HepG2 (cell line): ENCODE measurements around the gene LDLRAP1. TPM values are rescaled to one million over a fixed set of nuclear protein-coding genes. Genes with fewer than 3 reads are reported as not detected.
A peak's percentile ranks its signal among the peaks of the same experiment; 100 is the strongest.

Experiments used
- ATAC-seq: fragments of 200-7000 bp; cut with Tn5 transposase; 3 replicates; pipeline ENCODE4 v1.9.1; 2020; ENCODE audit warnings: mild to moderate bottlenecking, moderate library complexity
- BruUV-seq: library from RNA; stranded (reverse); fragments of 400-500 nt; replicated peaks from 2 replicates; lab custom pipeline; 2021; lab: Mats Ljungman, UMichigan
- CTCF ChIA-PET: fragments of 300-600 bp; formaldehyde crosslinking; extraction: SDS; loops from one replicate; lab custom pipeline; 2021; ENCODE audit warnings: low total read pairs, inconsistent platforms, low intra/inter-chr PET ratio; lab: Yijun Ruan, JAX
- POLR2A ChIA-PET: fragments of 350-600 bp; sonication (Branson Sonifier 250); formaldehyde crosslinking; loops from one replicate; lab custom pipeline; 2020; ENCODE audit warnings: antibody characterized with exemption, inconsistent platforms; lab: Yijun Ruan, JAX
- DNase-seq: peaks from one replicate; pipeline ENCODE4 v3.0.0-alpha.2; 2015; ENCODE audit warnings: low spot score
- FAIRE-seq: peaks from 3 replicates; lab custom pipeline; 2011; peaks lifted over from hg19 to GRCh38; lab: Jason Lieb, UNC
- H2AFZ ChIP-seq: one replicate; pipeline ENCODE4 v1.6.1; 2011; ENCODE audit warnings: low read length, inconsistent platforms
- H3K27ac ChIP-seq: fragments of 300-600 bp; 3 replicates; pipeline ENCODE4 v1.8.0; 2011; ENCODE audit warnings: mixed run types, mild to moderate bottlenecking, mixed read lengths, low read length, inconsistent platforms; ENCODE audit not compliant: insufficient read depth; ENCODE audit errors: extremely low read length
- H3K27me3 ChIP-seq, 2 experiments: fragments of 200-600 bp in 1 of 2; 2 replicates in 1 of 2; 3 replicates in 1 of 2; pipeline versions ENCODE4 v1.6.0 to v1.8.0; 2011; ENCODE audit warnings: low read length in 2 of 2, mild to moderate bottlenecking in 2 of 2, moderate library complexity in 2 of 2, inconsistent platforms in 1 of 2; ENCODE audit not compliant: insufficient read depth in 2 of 2, control insufficient read depth in 1 of 2
- H3K36me3 ChIP-seq, 2 experiments: fragments of 200-600 bp in 1 of 2; replicated peaks in 1 of 2; 2 replicates in 1 of 2; 3 replicates in 1 of 2; pipeline versions ENCODE4 v1.5.1 to v1.8.0; 2011; ENCODE audit warnings: low read length in 2 of 2, inconsistent platforms in 1 of 2; ENCODE audit not compliant: insufficient read depth in 2 of 2, control insufficient read depth in 1 of 2
- H3K4me1 ChIP-seq: 2 replicates; pipeline ENCODE4 v1.5.1; 2012; ENCODE audit warnings: low read length, inconsistent platforms; ENCODE audit not compliant: insufficient read depth
- H3K4me2 ChIP-seq: 2 replicates; pipeline ENCODE4 v1.6.0; 2011; ENCODE audit warnings: low read depth, low read length, inconsistent platforms
- H3K4me3 ChIP-seq, 3 experiments: fragments of 200-600 bp in 1 of 3; sonication (generic), shearing (Covaris generic) in 1 of 3; replicated peaks in 1 of 3; 2 replicates each; pipeline ENCODE4 v1.5.1; 2011 to 2016; ENCODE audit warnings: low read length in 3 of 3, inconsistent platforms in 2 of 3, low read depth in 2 of 3, mild to moderate bottlenecking in 2 of 3, control low read depth in 1 of 3, mixed read lengths in 1 of 3; ENCODE audit not compliant: insufficient read depth in 1 of 3
- H3K79me2 ChIP-seq: one replicate; pipeline ENCODE4 v1.6.1; 2011; ENCODE audit warnings: low read length, inconsistent platforms; ENCODE audit not compliant: insufficient read depth
- H3K9ac ChIP-seq: 2 replicates; pipeline ENCODE4 v1.6.0; 2011; ENCODE audit warnings: mild to moderate bottlenecking, low read depth, low read length, inconsistent platforms; ENCODE audit not compliant: insufficient read depth
- H3K9me3 ChIP-seq: 2 replicates; pipeline ENCODE4 v1.5.1; 2012; ENCODE audit warnings: mild to moderate bottlenecking, low read length
- H4K20me1 ChIP-seq: 2 replicates; pipeline ENCODE4 v1.6.0; 2011; ENCODE audit warnings: inconsistent platforms, mild to moderate bottlenecking, low read length, moderate library complexity; ENCODE audit not compliant: insufficient read depth
- AGO1 ChIP-seq: fragments of 200-400 bp; formaldehyde crosslinking; IDR thresholded peaks from 2 replicates; pipeline ENCODE4 v1.6.1; 2017; ENCODE audit warnings: mild to moderate bottlenecking, low read depth, low read length, moderate library complexity; ENCODE audit not compliant: poor library complexity, severe bottlenecking
- GTF3A ChIP-seq: sonication (generic); formaldehyde crosslinking; conservative IDR thresholded peaks from 2 replicates; pipeline ENCODE4 v1.4.0; 2020; ENCODE audit warnings: mild to moderate bottlenecking, missing genetic modification reagents
- IKZF1 ChIP-seq: fragments of 450-650 bp; IDR thresholded peaks from 2 replicates; pipeline ENCODE4 v1.7.1; 2016
- NAIF1 ChIP-seq: sonication (generic); formaldehyde crosslinking; IDR thresholded peaks from 2 replicates; pipeline ENCODE4 v1.5.0; 2020; ENCODE audit warnings: mild to moderate bottlenecking, missing genetic modification reagents, borderline replicate concordance
- ZNF562 ChIP-seq: sonication (generic); formaldehyde crosslinking; IDR thresholded peaks from 2 replicates; pipeline ENCODE4 v1.8.0; 2022; ENCODE audit warnings: missing genetic modification reagents, borderline replicate concordance
- WGBS: methylation state at CpG from one replicate; pipeline ENCODE4 v1.1.6; 2017; ENCODE audit warnings: low lambda C conversion rate; 5-methylcytosine and 5-hydroxymethylcytosine counted together
- in situ Hi-C: cut with HindIII; loops from 2 replicates; pipeline ENCODE4 v1.10.0; 2017; ENCODE audit warnings: low pct_unique_long_range_greater_than_20kb; ENCODE audit not compliant: extremely low pct_ligation_motif_present
- intact Hi-C: fragments of 100-400 bp; cut with micrococcal nuclease; formaldehyde crosslinking; loops from one replicate; pipeline ENCODE4 v1.10.0; 2022; ENCODE audit not compliant: unreplicated experiment
- polyA plus RNA-seq, 8 experiments: library from polyadenylated mRNA; depleted of rRNA in 3 of 8; stranded (reverse) in 7 of 8; unstranded in 1 of 8; fragments of >200 nt; fragmentation: Illumina TruSeq in 4 of 8; extraction: Trizol in 4 of 8; gene quantifications; 2 replicates each; pipeline versions ENCODE4 v1.2.1 to v1.2.3, GENCODE V29; 2011 to 2016; ENCODE audit warnings: low read depth in 4 of 8, missing spikeins in 1 of 8, mixed read lengths in 1 of 8; ENCODE audit not compliant: insufficient read depth in 1 of 8
- total RNA-seq, 5 experiments: library from RNA; depleted of rRNA; stranded (reverse); fragments of >200 nt; fragmentation: Illumina TruSeq; extraction: Trizol; gene quantifications; 2 replicates each; pipeline ENCODE4 v1.2.3, GENCODE V29; 2016; ENCODE audit warnings: low read depth in 1 of 5
- TF ChIP-seq, protein P1 (sequence below): IDR thresholded peaks from 2 replicates; pipeline ENCODE4 v1.6.1; 2016; ENCODE audit warnings: low read depth, missing genetic modification reagents, missing compliant biosample characterization
- TF ChIP-seq, protein P2 (sequence below): sonication (generic); formaldehyde crosslinking; IDR thresholded peaks from 2 replicates; pipeline ENCODE4 v1.5.0; 2020; ENCODE audit warnings: mild to moderate bottlenecking, missing genetic modification reagents, borderline replicate concordance

Gene LDLRAP1
- total and polyA plus RNA-seq, 2 of the 13 experiments (the other 11 are each of a cell fraction or from before 2014, with no cell fraction given): 7.2 to 12.1 TPM

DNA sequence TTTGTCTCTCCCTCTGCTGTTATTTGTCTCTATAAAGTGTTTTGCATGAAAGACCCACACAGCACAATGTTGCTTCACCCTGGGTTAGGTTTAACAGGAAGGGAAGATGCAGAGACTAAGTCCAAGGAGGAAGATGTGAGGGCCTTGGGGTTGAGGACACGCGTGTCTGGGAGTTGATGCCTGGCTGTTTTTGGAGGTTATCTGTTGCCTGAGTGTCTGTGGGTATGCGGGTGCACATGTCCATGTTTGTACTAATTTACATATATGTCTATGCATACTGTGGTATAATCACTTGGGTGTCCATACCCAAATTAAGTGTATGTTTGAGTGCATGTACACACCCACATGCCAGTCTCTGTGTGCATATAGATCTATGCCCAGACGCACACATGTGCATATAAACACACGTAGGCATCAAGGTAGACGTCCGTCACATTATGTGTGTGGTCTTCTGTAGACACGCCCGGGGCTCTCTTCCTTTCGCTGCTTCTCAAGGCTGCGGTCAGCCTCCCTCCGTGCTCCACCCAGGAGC, 72.2 kb downstream of the LDLRAP1 start:
- 31% methylated on average over 8 of the region's 12 CpGs for WGBS
- Histone ChIP-seq H3K4me2 (peak overlapping the region; percentile 64), H3K27ac (no peak overlapping the region), H2AFZ (no peak overlapping the region), H3K79me2 (no peaks in the 10 kb centered on the region), H3K27me3 (peaks cover 9 to 38% of the 10 kb centered on the region in 2 experiments), H3K4me3 (peak overlapping the region; percentile 43 to 66 (median 53); a peak in 5 of 6 replicates), H3K36me3 (no peaks in the 10 kb centered on the region), H3K4me1 (peaks cover 17% of the 10 kb centered on the region), H3K9me3 (no peaks in the 10 kb centered on the region), H3K9ac (no peak overlapping the region), H4K20me1 (no peaks in the 10 kb centered on the region)
- POLR2A ChIA-PET: no interaction called here
- DNase-seq: no peak
- FAIRE-seq: no peak
- in situ Hi-C loops (loop anchor here (25.0 kb wide), 1 partner anchor 197 kb away; the partner anchor contains the start of genes MTFR1L and SELENON), intact Hi-C loops (loop anchor here (5.0 kb wide), 1 partner anchor 182 kb away; no protein-coding TSS in a partner anchor)
- TF ChIP-seq NAIF1 (CRISPR knock-in tag): no peak
- TF ChIP-seq, protein P1, sequence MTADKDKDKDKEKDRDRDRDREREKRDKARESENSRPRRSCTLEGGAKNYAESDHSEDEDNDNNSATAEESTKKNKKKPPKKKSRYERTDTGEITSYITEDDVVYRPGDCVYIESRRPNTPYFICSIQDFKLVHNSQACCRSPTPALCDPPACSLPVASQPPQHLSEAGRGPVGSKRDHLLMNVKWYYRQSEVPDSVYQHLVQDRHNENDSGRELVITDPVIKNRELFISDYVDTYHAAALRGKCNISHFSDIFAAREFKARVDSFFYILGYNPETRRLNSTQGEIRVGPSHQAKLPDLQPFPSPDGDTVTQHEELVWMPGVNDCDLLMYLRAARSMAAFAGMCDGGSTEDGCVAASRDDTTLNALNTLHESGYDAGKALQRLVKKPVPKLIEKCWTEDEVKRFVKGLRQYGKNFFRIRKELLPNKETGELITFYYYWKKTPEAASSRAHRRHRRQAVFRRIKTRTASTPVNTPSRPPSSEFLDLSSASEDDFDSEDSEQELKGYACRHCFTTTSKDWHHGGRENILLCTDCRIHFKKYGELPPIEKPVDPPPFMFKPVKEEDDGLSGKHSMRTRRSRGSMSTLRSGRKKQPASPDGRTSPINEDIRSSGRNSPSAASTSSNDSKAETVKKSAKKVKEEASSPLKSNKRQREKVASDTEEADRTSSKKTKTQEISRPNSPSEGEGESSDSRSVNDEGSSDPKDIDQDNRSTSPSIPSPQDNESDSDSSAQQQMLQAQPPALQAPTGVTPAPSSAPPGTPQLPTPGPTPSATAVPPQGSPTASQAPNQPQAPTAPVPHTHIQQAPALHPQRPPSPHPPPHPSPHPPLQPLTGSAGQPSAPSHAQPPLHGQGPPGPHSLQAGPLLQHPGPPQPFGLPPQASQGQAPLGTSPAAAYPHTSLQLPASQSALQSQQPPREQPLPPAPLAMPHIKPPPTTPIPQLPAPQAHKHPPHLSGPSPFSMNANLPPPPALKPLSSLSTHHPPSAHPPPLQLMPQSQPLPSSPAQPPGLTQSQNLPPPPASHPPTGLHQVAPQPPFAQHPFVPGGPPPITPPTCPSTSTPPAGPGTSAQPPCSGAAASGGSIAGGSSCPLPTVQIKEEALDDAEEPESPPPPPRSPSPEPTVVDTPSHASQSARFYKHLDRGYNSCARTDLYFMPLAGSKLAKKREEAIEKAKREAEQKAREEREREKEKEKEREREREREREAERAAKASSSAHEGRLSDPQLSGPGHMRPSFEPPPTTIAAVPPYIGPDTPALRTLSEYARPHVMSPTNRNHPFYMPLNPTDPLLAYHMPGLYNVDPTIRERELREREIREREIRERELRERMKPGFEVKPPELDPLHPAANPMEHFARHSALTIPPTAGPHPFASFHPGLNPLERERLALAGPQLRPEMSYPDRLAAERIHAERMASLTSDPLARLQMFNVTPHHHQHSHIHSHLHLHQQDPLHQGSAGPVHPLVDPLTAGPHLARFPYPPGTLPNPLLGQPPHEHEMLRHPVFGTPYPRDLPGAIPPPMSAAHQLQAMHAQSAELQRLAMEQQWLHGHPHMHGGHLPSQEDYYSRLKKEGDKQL: no peak
- TF ChIP-seq GTF3A (CRISPR knock-in tag): no peak
- TF ChIP-seq AGO1: no peak
- TF ChIP-seq, protein P2, sequence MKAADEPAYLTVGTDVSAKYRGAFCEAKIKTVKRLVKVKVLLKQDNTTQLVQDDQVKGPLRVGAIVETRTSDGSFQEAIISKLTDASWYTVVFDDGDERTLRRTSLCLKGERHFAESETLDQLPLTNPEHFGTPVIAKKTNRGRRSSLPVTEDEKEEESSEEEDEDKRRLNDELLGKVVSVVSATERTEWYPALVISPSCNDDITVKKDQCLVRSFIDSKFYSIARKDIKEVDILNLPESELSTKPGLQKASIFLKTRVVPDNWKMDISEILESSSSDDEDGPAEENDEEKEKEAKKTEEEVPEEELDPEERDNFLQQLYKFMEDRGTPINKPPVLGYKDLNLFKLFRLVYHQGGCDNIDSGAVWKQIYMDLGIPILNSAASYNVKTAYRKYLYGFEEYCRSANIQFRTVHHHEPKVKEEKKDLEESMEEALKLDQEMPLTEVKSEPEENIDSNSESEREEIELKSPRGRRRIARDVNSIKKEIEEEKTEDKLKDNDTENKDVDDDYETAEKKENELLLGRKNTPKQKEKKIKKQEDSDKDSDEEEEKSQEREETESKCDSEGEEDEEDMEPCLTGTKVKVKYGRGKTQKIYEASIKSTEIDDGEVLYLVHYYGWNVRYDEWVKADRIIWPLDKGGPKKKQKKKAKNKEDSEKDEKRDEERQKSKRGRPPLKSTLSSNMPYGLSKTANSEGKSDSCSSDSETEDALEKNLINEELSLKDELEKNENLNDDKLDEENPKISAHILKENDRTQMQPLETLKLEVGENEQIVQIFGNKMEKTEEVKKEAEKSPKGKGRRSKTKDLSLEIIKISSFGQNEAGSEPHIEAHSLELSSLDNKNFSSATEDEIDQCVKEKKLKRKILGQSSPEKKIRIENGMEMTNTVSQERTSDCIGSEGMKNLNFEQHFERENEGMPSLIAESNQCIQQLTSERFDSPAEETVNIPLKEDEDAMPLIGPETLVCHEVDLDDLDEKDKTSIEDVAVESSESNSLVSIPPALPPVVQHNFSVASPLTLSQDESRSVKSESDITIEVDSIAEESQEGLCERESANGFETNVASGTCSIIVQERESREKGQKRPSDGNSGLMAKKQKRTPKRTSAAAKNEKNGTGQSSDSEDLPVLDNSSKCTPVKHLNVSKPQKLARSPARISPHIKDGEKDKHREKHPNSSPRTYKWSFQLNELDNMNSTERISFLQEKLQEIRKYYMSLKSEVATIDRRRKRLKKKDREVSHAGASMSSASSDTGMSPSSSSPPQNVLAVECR (CRISPR knock-in tag): 0 out of 2 replicates have a peak, but pooled peaks have one; percentile 5
- TF ChIP-seq ZNF562 (CRISPR knock-in tag): no peak
- TF ChIP-seq IKZF1: no peak
- CTCF ChIA-PET: no interaction called here
- ATAC-seq: peak; percentile 15
- no TSS peak for BruUV-seq
